Aorta (tissue), 5 donors: ENCODE results near the gene ABCF1. TPM values are rescaled to one million over a fixed set of nuclear protein-coding genes. Genes with fewer than 3 reads are reported as not detected.

Source experiments
- ATAC-seq: fragments of 200-7000 bp; cut with Tn5 transposase; one replicate; pipeline ENCODE4 v1.9.1; 2022; ENCODE audit warnings: moderate library complexity; ENCODE audit not compliant: low FRiP score
- DNase-seq, 2 donors: peaks; one replicate each; pipeline ENCODE4 v3.0.0-alpha.2; 2020
- H3K27ac ChIP-seq, 2 donors: one replicate each; pipeline ENCODE4 v1.5.1; 2013; ENCODE audit warnings: low read length in 2 of 2, mild to moderate bottlenecking in 2 of 2, moderate library complexity in 2 of 2, control low read depth in 1 of 2, inconsistent platforms in 1 of 2, low read depth in 1 of 2
- H3K27me3 ChIP-seq, 2 donors: one replicate each; pipeline ENCODE4 v1.6.1; 2013; ENCODE audit warnings: control low read depth in 1 of 2, low read length in 1 of 2, mild to moderate bottlenecking in 1 of 2, moderate library complexity in 1 of 2; ENCODE audit not compliant: insufficient read depth in 2 of 2, control insufficient read depth in 1 of 2
- H3K36me3 ChIP-seq, 2 donors: one replicate each; pipeline ENCODE4 v1.6.1; 2013; ENCODE audit warnings: control low read depth in 1 of 2, low read length in 1 of 2, mild to moderate bottlenecking in 1 of 2; ENCODE audit not compliant: insufficient read depth in 2 of 2, control insufficient read depth in 1 of 2
- H3K4me1 ChIP-seq, 2 donors: one replicate each; pipeline ENCODE4 v1.6.1; 2013; ENCODE audit warnings: low read length in 2 of 2, control low read depth in 1 of 2, mild to moderate bottlenecking in 1 of 2, moderate library complexity in 1 of 2; ENCODE audit not compliant: insufficient read depth in 2 of 2, control insufficient read depth in 1 of 2
- H3K4me3 ChIP-seq, 2 donors: one replicate each; pipeline ENCODE4 v1.5.1; 2013; ENCODE audit warnings: low read length in 2 of 2, control low read depth in 1 of 2, mild to moderate bottlenecking in 1 of 2
- H3K9me3 ChIP-seq: one replicate; pipeline ENCODE4 v1.6.1; 2013; ENCODE audit warnings: mild to moderate bottlenecking, low read length; ENCODE audit not compliant: control insufficient read depth
- WGBS, 2 donors: extraction: QIAGEN DNeasy Blood & Tissue Kit; methylation state at CpG; one replicate each; pipeline ENCODE4 v1.1.7; 2013; 5-methylcytosine and 5-hydroxymethylcytosine counted together
- intact Hi-C, 2 donors: fragments of 100-400 bp; cut with DNase I; formaldehyde crosslinking; loops; one replicate each; pipeline versions ENCODE4 v1.14.2 to v1.15.0; 2022
- polyA plus RNA-seq, 2 donors: library from polyadenylated mRNA; stranded (reverse); fragments of 200-250 nt; gene quantifications; one replicate each; pipeline ENCODE4 v1.2.3, GENCODE V29; 2013
- total RNA-seq, 2 donors: library from RNA; stranded (reverse); fragmentation: NEBNext Ultra II Directional; extraction: Animal tissue kit (Norgen Biotek cat#: 25700); gene quantifications; one replicate each; pipeline ENCODE4 v1.2.1, GENCODE V29; 2021
- donor health status: healthy with polysubstance abuse.
- donor health status: Bipolar disorder and iron deficiency.
- donor health status: DM: no; HTN: no; CAD: no.
- donor health status: DM: no; HTN: no; CAD: no.
- donor health status: DM: yes; HTN: yes; CAD: no.

The ABCF1 gene
- total and polyA plus RNA-seq, 4 donors: 20.6 to 41.2 (median 28.8) TPM

DNA sequence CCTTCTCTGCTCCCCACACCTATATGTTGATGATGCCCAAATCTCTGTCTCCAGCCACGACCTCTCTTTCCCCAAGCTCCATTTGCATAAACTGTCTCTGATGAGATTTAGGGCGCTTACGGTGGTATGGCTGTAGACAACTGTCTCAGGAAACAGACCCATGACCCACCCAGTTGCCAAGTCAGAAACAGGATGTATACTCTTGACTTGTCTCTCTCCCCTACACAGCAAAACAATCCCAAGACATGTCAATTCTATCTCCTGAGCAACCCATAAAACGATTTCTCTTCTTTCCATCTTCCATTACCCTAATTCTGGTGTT, 28.9 kb upstream of the ABCF1 start:
- Histone ChIP-seq H3K9me3 (no peaks in the 10 kb centered on the region), H3K4me3 (no peak overlapping the region), H3K36me3 (no peaks in the 10 kb centered on the region), H3K27ac (no peak overlapping the region), H3K27me3 (no peaks in the 10 kb centered on the region), H3K4me1 (no peaks in the 10 kb centered on the region)
- DNase-seq (no peak), ATAC-seq (no peak)
- intact Hi-C loops: no loop called here
- 29% methylated on average over 4 of the region's 4 CpGs for WGBS, 2 donors

GRCh38 chr6:30542915-30543314, 28.3 kb upstream of the ABCF1 start:
- no peaks in the 10 kb centered on the region for H3K36me3 ChIP-seq
- H3K4me3 ChIP-seq: no peak overlapping the region
- H3K27me3 ChIP-seq: no peaks in the 10 kb centered on the region
- DNase-seq (no peak), ATAC-seq (no peak)
- H3K4me1 ChIP-seq: no peaks in the 10 kb centered on the region
- no peak overlapping the region for H3K27ac ChIP-seq
- H3K9me3 ChIP-seq: no peaks in the 10 kb centered on the region
- 78 to 89% methylated on average over 1 of the region's 1 CpG for WGBS, 2 donors
- intact Hi-C loops: no loop called here

DNA sequence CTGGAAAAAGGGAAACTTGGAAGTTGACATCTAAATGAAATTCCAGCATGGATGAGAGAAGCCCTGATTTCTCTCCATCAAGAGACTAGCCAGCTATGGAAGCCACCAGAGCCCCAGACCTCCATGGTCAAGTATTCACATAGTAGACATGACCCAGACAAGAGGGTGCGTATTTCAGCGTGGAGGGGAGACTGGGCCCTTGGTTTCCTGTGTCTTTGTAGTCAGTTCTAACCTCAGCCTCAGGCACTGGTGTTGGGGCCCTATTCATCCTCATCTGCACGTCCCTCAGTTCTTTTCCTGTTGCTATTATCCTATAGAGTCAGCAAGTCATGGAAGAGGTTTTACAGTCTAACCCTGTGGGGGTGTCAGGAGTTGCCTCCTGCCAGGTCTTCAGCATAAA, 27.4 kb upstream of the ABCF1 start:
- ATAC-seq (no peak), DNase-seq (no peak)
- H3K27me3 ChIP-seq: no peaks in the 10 kb centered on the region
- no peaks in the 10 kb centered on the region for H3K36me3 ChIP-seq
- WGBS, 2 donors: 86 to 89% methylated on average over 3 of the region's 3 CpGs
- H3K4me1 ChIP-seq: no peaks in the 10 kb centered on the region
- no peak overlapping the region for H3K27ac ChIP-seq
- H3K9me3 ChIP-seq: no peaks in the 10 kb centered on the region
- no peak overlapping the region for H3K4me3 ChIP-seq
- intact Hi-C loops: no loop called here

DNA sequence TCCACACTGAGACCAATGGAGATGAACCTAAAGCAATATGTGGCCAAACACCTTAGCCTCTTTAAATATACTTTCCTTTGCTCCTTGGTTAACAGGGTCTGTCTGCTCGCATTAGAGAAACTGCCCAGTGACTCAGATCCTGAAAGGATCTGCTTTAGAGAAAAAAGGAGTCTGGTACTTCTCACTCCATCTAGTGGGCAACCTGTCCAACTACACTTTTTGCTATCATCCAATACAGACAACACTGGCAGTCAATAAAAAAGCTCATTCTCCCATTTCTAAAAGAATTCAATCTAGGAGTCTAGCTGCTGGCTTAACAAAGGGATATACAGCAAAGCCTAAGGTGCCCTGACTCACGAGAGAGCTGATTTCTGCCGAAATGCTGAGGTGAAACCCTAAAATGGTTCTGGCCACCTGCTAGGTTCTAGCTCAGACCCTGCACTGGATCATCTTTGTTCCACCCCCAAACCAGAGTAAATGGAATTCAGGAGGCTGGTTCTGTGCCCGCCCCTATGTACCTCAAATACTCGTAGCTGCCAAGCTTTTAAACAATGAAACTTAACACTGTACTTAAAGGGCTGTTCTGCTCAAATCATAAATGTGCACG, 26.5 kb upstream of the ABCF1 start:
- DNase-seq (no peak), ATAC-seq (peak; percentile 77)
- Histone ChIP-seq H3K27ac (no peak overlapping the region), H3K36me3 (no peaks in the 10 kb centered on the region), H3K4me3 (no peak overlapping the region), H3K4me1 (no peaks in the 10 kb centered on the region), H3K9me3 (no peaks in the 10 kb centered on the region), H3K27me3 (no peaks in the 10 kb centered on the region)
- 31 to 35% methylated on average over 6 of the region's 6 CpGs for WGBS, 2 donors
- intact Hi-C loops: no loop called here

GRCh38 chr6:30547454-30547853, 23.8 kb upstream of the ABCF1 start:
- Histone ChIP-seq H3K4me1 (no peaks in the 10 kb centered on the region), H3K9me3 (no peaks in the 10 kb centered on the region), H3K36me3 (peaks cover 0 to 2% of the 10 kb centered on the region in 2 donors), H3K27ac (no peak overlapping the region), H3K27me3 (no peaks in the 10 kb centered on the region), H3K4me3 (no peak overlapping the region)
- DNase-seq: no peak
- no peak for ATAC-seq
- WGBS, 2 donors: 86 to 93% methylated on average over 6 of the region's 6 CpGs
- intact Hi-C loops: no loop called here

DNA sequence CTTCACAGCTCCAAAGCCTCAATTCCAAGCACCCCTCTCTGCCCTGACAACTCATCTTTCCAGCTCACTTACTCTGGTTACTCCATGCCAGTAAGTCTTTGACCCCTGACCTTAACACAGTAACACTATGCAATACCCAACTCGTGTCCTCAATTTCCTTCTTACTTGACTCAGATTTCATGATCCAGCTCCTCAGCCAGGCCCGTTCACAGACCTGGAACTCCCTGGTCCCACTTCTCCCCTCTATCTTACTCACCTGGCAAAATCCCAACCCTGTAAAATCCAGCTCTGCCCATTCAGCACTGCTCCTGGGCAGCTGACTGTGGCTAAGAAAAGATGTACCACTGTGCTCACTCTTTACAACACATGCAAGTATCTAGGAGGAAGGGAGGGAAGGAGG, 22.9 kb upstream of the ABCF1 start:
- H3K9me3 ChIP-seq: no peaks in the 10 kb centered on the region
- H3K4me3 ChIP-seq: no peak overlapping the region
- no peaks in the 10 kb centered on the region for H3K27me3 ChIP-seq
- intact Hi-C loops: no loop called here
- H3K27ac ChIP-seq: no peak overlapping the region
- DNase-seq: no peak
- peaks cover 0 to 2% of the 10 kb centered on the region in 2 donors for H3K36me3 ChIP-seq
- WGBS, 2 donors: 56 to 63% methylated on average over 2 of the region's 2 CpGs
- ATAC-seq: no peak
- H3K4me1 ChIP-seq: no peaks in the 10 kb centered on the region

DNA sequence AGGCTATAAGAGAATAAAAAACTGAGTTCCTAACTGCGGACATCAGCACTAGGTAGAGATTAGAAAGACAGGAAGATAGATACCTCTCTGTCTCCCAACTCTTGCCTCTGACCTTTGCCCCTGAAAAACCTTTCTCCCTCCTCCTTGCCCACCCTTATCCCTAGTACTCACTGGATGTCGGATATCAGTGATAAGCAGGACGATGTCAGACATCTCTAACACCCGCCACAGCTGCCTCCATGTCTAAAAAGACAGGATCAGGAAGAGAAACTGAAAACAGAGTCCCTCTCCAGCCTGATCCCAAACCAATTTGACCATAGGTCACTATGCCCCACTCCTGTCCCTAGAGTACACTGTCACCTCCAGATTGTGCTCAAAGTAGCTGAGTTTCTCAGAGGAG, 16.8 kb upstream of the ABCF1 start:
- intact Hi-C loops: no loop called here
- no peak for DNase-seq
- no peak for ATAC-seq
- Histone ChIP-seq H3K9me3 (no peaks in the 10 kb centered on the region), H3K36me3 (peaks cover 0 to 2% of the 10 kb centered on the region in 2 donors), H3K4me1 (no peaks in the 10 kb centered on the region), H3K4me3 (no peak overlapping the region), H3K27me3 (no peaks in the 10 kb centered on the region), H3K27ac (no peak overlapping the region)
- 87 to 89% methylated on average over 4 of the region's 4 CpGs for WGBS, 2 donors

- ATAC-seq (peak; percentile 27), DNase-seq (peak; percentile 71 to 89)
- H3K4me1 ChIP-seq: no peaks in the 10 kb centered on the region
- H3K4me3 ChIP-seq: peak overlapping the region; percentile 61 to 69
- H3K9me3 ChIP-seq: no peaks in the 10 kb centered on the region
- H3K27ac ChIP-seq: peak overlapping the region; percentile 17 to 75
- WGBS, 2 donors: 5% methylated on average over 34 of the region's 34 CpGs
- peaks cover 0 to 2% of the 10 kb centered on the region in 2 donors for H3K36me3 ChIP-seq
- no peaks in the 10 kb centered on the region for H3K27me3 ChIP-seq
- intact Hi-C loops: loop anchor here in 1 of 2 donors (5.0 kb wide), 2 partner anchors 62 to 167 kb away; partner anchors contain the start of genes MRPS18B, PPP1R10 and TUBB
Observed at GRCh38 chr6:30554962-30555815, 16.1 kb upstream of the ABCF1 start.

DNA sequence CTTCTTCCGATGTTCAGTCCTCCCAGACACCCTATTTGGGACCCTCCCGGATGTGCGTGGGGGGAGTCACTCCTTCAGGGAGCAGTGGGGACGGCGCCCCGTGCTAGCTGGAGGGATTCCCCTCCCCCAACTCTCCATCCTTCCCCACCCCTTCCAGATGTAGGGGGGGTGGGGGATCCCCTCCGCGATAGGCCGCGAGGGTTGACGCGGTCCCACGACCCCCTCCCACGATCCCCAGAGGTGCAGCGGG, 15.5 kb upstream of the ABCF1 start:
- ATAC-seq (no peak), DNase-seq (no peak)
- H3K27me3 ChIP-seq: no peaks in the 10 kb centered on the region
- intact Hi-C loops: loop anchor here in 1 of 2 donors (5.0 kb wide), 2 partner anchors 62 to 167 kb away; partner anchors contain the start of genes MRPS18B, PPP1R10 and TUBB
- 0 to 1% methylated on average over 6 to 15 of the region's 15 CpGs for WGBS, 2 donors
- H3K4me3 ChIP-seq: peak overlapping the region; percentile 61 to 69
- no peaks in the 10 kb centered on the region for H3K9me3 ChIP-seq
- H3K27ac ChIP-seq: peak overlapping the region; percentile 17 to 75
- peaks cover 0 to 2% of the 10 kb centered on the region in 2 donors for H3K36me3 ChIP-seq
- no peaks in the 10 kb centered on the region for H3K4me1 ChIP-seq
